ENCODE results near the gene LOXL4. TPM values are rescaled to one million over a fixed set of nuclear protein-coding genes. Genes with fewer than 3 reads are reported as not detected.

Gene LOXL4
- total RNA-seq, 1 donor from 2014 or later = 1.7 TPM

GRCh38 chr10:98260350-98260749 lies 7.6 kb downstream of the LOXL4 start:
- H3K9me3 Mint-ChIP-seq = no peaks in the 10 kb centered on the region
- TF ChIP-seq CTCF (conservative IDR thresholded peaks at IDR 0.05) = no peak
- H3K27me3 Mint-ChIP-seq (ENCODE audit: low read depth) = no peaks in the 10 kb centered on the region
- H3K4me1 Mint-ChIP-seq = peaks cover 5% of the 10 kb centered on the region
- peak overlapping the region; percentile 86 for H3K27ac Mint-ChIP-seq (ENCODE audit: unreplicated experiment)
- no peaks in the 10 kb centered on the region for H3K36me3 Mint-ChIP-seq (ENCODE audit: low read depth)
- no peak for DNase-seq (ENCODE audit: low read depth, low spot score)
- no peak overlapping the region for H3K4me3 Mint-ChIP-seq

- TF ChIP-seq CTCF (conservative IDR thresholded peaks at IDR 0.05) = no peak
- no peak overlapping the region for H3K4me3 Mint-ChIP-seq
- H3K27me3 Mint-ChIP-seq (ENCODE audit: low read depth) = no peaks in the 10 kb centered on the region
- no peak for DNase-seq (ENCODE audit: low read depth, low spot score)
- H3K9me3 Mint-ChIP-seq = no peaks in the 10 kb centered on the region
- peaks cover 5% of the 10 kb centered on the region for H3K4me1 Mint-ChIP-seq
- no peaks in the 10 kb centered on the region for H3K36me3 Mint-ChIP-seq (ENCODE audit: low read depth)
- peak overlapping the region; percentile 67 for H3K27ac Mint-ChIP-seq (ENCODE audit: unreplicated experiment)
These were observed 8.2 kb downstream of the LOXL4 start for GRCh38 chr10:98259606-98260315.

- Mint-ChIP-seq H3K27ac (ENCODE audit: unreplicated experiment) (no peak overlapping the region), H3K4me3 (no peak overlapping the region), H3K4me1 (no peaks in the 10 kb centered on the region), H3K27me3 (ENCODE audit: low read depth) (no peaks in the 10 kb centered on the region), H3K9me3 (no peaks in the 10 kb centered on the region), H3K36me3 (ENCODE audit: low read depth) (no peaks in the 10 kb centered on the region)
- TF ChIP-seq CTCF (conservative IDR thresholded peaks at IDR 0.05) = no peak
- DNase-seq (ENCODE audit: low read depth, low spot score) = no peak
These were observed 9.1 kb downstream of the LOXL4 start for GRCh38 chr10:98258683-98259454.

GRCh38 chr10:98257961-98258360 lies 10.0 kb downstream of the LOXL4 start:
- Mint-ChIP-seq H3K4me3 (no peak overlapping the region), H3K27me3 (ENCODE audit: low read depth) (no peaks in the 10 kb centered on the region), H3K9me3 (no peaks in the 10 kb centered on the region), H3K36me3 (ENCODE audit: low read depth) (no peaks in the 10 kb centered on the region), H3K27ac (ENCODE audit: unreplicated experiment) (no peak overlapping the region), H3K4me1 (no peaks in the 10 kb centered on the region)
- TF ChIP-seq CTCF (conservative IDR thresholded peaks at IDR 0.05) = no peak
- DNase-seq (ENCODE audit: low read depth, low spot score) = no peak

GRCh38 chr10:98257198-98257597 lies 10.8 kb downstream of the LOXL4 start:
- Mint-ChIP-seq H3K4me1 (no peaks in the 10 kb centered on the region), H3K9me3 (no peaks in the 10 kb centered on the region), H3K36me3 (ENCODE audit: low read depth) (no peaks in the 10 kb centered on the region), H3K4me3 (no peak overlapping the region), H3K27me3 (ENCODE audit: low read depth) (no peaks in the 10 kb centered on the region), H3K27ac (ENCODE audit: unreplicated experiment) (no peak overlapping the region)
- DNase-seq (ENCODE audit: low read depth, low spot score) = no peak
- TF ChIP-seq CTCF (conservative IDR thresholded peaks at IDR 0.05) = no peak
